Erythroblast (primary cell): ENCODE measurements around the gene GCN1.

Experiments
- GATA1 ChIP-seq: IDR thresholded peaks from 2 replicates; pipeline ENCODE4 v1.6.1; 2011; ENCODE audit warnings: low read depth, mild to moderate bottlenecking, control low read depth, low read length, moderate library complexity
- POLR2A ChIP-seq: IDR thresholded peaks from 2 replicates; pipeline ENCODE4 v1.6.1; 2011; ENCODE audit warnings: mild to moderate bottlenecking, low read length

GRCh38 chr12:120155072-120155471, 39.4 kb downstream of the GCN1 start:
- no peak for TF ChIP-seq POLR2A
- no peak for TF ChIP-seq GATA1
